Activated CD8-positive, alpha-beta T cell treated with anti-CD3 and anti-CD28 coated beads for 36 hours (primary cell): ENCODE measurements around the gene NR4A2. TPM values are rescaled to one million over a fixed set of nuclear protein-coding genes. Genes with fewer than 3 reads are reported as not detected.

Experiments
- ATAC-seq: fragments of 200-7000 bp; cut with Tn5 transposase; one replicate; pipeline ENCODE4 v1.10.0; 2021; ENCODE audit warnings: mild to moderate bottlenecking, moderate library complexity
- CTCF ChIA-PET: fragments of 350-600 bp; sonication (Branson Sonifier 250); formaldehyde crosslinking; loops from one replicate; lab custom pipeline; 2021; ENCODE audit warnings: antibody characterized with exemption; lab: Charles Lee
- POLR2A ChIA-PET: fragments of 350-600 bp; sonication (Branson Sonifier 250); formaldehyde crosslinking; loops from one replicate; lab custom pipeline; 2021; ENCODE audit warnings: antibody characterized with exemption; lab: Charles Lee
- DNase-seq: peaks from one replicate; pipeline ENCODE4 v3.0.0-alpha.2; 2020
- H3K27ac Mint-ChIP-seq: one replicate; pipeline ENCODE4 v1.8.0; 2021; ENCODE audit warnings: mild to moderate bottlenecking, mixed read lengths
- H3K27me3 Mint-ChIP-seq: one replicate; pipeline ENCODE4 v1.8.0; 2021; ENCODE audit warnings: mixed read lengths
- H3K36me3 Mint-ChIP-seq: one replicate; pipeline ENCODE4 v1.8.0; 2021; ENCODE audit warnings: low read depth, mixed read lengths
- H3K4me1 Mint-ChIP-seq: one replicate; pipeline ENCODE4 v1.8.0; 2021; ENCODE audit warnings: low read depth, mixed read lengths
- H3K4me3 Mint-ChIP-seq: one replicate; pipeline ENCODE4 v1.8.0; 2021; ENCODE audit warnings: mild to moderate bottlenecking, moderate library complexity, mixed read lengths
- H3K9me3 Mint-ChIP-seq: one replicate; pipeline ENCODE4 v1.8.0; 2021; ENCODE audit warnings: mixed read lengths
- intact Hi-C: fragments of 100-400 bp; cut with micrococcal nuclease; formaldehyde crosslinking; loops from one replicate; pipeline ENCODE4 v1.10.0; 2022
- total RNA-seq, 2 experiments: library from RNA; stranded (reverse); gene quantifications; one replicate each; pipeline ENCODE4 v1.2.3, GENCODE V29; 2021
- TF ChIP-seq, protein P1 (sequence below): fragments of 200-600 bp; IDR thresholded peaks from one replicate; pipeline ENCODE4 v1.8.0; 2022; ENCODE audit warnings: antibody characterized with exemption, mild to moderate bottlenecking

NR4A2 gene
- total RNA-seq, 2 experiments from 2014 or later, result 57.6 to 61.6 TPM

DNA sequence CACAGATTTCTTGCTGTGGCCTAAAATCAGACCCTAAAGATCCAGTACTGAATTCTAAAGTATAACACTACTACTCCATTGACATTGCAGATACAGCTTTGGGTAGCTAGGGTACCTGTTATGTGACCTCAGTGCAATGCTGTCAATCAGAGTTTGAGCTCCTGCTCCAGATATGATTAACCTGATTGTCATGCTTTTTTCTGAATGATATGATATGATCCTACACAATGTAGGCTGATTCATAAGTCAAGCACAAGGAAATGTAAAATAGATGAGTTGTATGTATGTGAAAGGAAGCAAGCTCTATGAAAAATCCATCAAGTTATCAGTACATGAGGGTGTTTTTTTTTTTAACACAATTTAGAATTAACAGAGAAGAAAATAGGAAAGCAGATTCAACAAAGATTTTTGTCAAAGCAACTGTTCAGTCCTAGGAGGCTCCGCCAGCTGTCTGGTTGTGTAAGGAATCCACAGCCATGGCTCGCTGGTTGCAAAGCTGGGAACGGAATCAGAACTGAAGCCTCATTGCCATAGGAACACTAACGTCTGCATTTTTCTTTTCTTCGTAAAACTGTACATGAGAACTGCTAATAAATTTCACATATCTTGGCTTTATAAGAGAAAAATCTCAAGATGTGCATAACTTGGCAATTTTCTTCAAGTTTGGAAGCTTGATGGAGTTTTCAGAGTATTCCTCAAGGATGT, 52.9 kb downstream of the NR4A2 start:
- Mint-ChIP-seq H3K4me3 (no peak overlapping the region), H3K9me3 (no peaks in the 10 kb centered on the region), H3K27me3 (peaks cover 22% of the 10 kb centered on the region), H3K27ac (no peak overlapping the region), H3K4me1 (no peaks in the 10 kb centered on the region), H3K36me3 (no peaks in the 10 kb centered on the region)
- CTCF ChIA-PET, result interaction anchor here (0.8 to 1.0 kb wide), 2 partner anchors 40 to 914 kb away, joined by 3 read pairs; no protein-coding TSS in a partner anchor
- POLR2A ChIA-PET, result no interaction called here
- DNase-seq, result no peak
- ATAC-seq, result no peak
- TF ChIP-seq, protein P1, sequence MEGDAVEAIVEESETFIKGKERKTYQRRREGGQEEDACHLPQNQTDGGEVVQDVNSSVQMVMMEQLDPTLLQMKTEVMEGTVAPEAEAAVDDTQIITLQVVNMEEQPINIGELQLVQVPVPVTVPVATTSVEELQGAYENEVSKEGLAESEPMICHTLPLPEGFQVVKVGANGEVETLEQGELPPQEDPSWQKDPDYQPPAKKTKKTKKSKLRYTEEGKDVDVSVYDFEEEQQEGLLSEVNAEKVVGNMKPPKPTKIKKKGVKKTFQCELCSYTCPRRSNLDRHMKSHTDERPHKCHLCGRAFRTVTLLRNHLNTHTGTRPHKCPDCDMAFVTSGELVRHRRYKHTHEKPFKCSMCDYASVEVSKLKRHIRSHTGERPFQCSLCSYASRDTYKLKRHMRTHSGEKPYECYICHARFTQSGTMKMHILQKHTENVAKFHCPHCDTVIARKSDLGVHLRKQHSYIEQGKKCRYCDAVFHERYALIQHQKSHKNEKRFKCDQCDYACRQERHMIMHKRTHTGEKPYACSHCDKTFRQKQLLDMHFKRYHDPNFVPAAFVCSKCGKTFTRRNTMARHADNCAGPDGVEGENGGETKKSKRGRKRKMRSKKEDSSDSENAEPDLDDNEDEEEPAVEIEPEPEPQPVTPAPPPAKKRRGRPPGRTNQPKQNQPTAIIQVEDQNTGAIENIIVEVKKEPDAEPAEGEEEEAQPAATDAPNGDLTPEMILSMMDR, result no peak
- intact Hi-C loops, result no loop called here

Other genes with a start within 250 kb of the NR4A2 start
- 10 to 100 TPM; 33.5 to 40.9 TPM for gene GPD2, start 103.7 kb upstream of the NR4A2 start, total RNA-seq